Measurements from ENCODE around the gene MAP3K21. TPM values are rescaled to one million over a fixed set of nuclear protein-coding genes. Genes with fewer than 3 reads are reported as not detected.

The MAP3K21 gene
- total and polyA plus RNA-seq, 9 of the 15 experiments (the other 6 are each of a cell fraction or from before 2014, with no cell fraction given) = 0.23 to 0.86 (median 0.49) TPM

DNA sequence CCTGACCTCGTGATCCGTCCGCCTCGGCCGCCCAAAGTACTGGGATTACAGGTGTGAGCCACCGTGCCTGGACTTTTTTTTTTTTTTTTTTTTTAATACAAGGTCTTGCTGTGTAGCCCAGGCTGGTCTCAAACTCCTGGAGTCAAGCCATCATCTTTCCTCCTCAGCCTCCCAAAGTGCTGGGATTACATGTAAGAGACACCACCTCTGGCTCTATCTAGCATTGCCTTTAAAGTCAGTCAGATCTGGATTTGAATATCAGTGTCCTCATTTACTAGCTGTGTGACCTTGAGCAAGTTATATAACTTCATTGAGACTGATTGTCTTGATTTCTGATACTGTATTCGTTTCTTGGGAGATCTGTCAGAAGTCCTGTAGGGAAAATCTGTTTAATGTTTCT, 6.6 kb downstream of the MAP3K21 start:
- BruUV-seq (replicated peaks) = no TSS peak
- no peak overlapping the region for H3K9ac ChIP-seq (ENCODE audit: insufficient read depth in 1 of 2, low read depth in 2 of 2, low read length in 2 of 2)
- no peaks in the 10 kb centered on the region for H3K9me3 ChIP-seq (replicated peaks; ENCODE audit: control insufficient read depth, insufficient read depth, low read depth, low read length)
- no peaks in the 10 kb centered on the region for H3K4me1 ChIP-seq (replicated peaks in 1 of 2; ENCODE audit: control insufficient read depth in 2 of 2, insufficient read depth in 2 of 2, low read length in 2 of 2)
- TF ChIP-seq ZSCAN29 (IDR thresholded peaks at IDR 0.05) = no peak
- TF ChIP-seq EGR1 (conservative IDR thresholded peaks at IDR 0.05) = no peak
- no peak for TF ChIP-seq DIDO1 (tag; IDR thresholded peaks at IDR 0.05; ENCODE audit: low read depth)
- no peak for TF ChIP-seq CBX2 (IDR thresholded peaks at IDR 0.05; ENCODE audit: insufficient read depth, low read length, poor library complexity, severe bottlenecking)
- no peak for TF ChIP-seq NBN (IDR thresholded peaks at IDR 0.05; ENCODE audit: low read depth)
- no peak for TF ChIP-seq ZNF696 (CRISPR knock-in tag; conservative IDR thresholded peaks at IDR 0.05)
- no peak for TF ChIP-seq ETV6 (IDR thresholded peaks at IDR 0.05; ENCODE audit: borderline replicate concordance in 1 of 2, low read depth in 2 of 2, low read length in 1 of 2)
- TF ChIP-seq ETV6 (CRISPR knock-in tag; IDR thresholded peaks at IDR 0.05; ENCODE audit: borderline replicate concordance) = no peak
- TF ChIP-seq LARP7 (IDR thresholded peaks at IDR 0.05) = no peak
- peaks cover 4% of the 10 kb centered on the region; the same call in 1 of the 2 replicates for H4K20me1 ChIP-seq (replicated peaks; ENCODE audit: control insufficient read depth, insufficient read depth, low read length)
- ATAC-seq = no peak
- H3K36me3 ChIP-seq (ENCODE audit: control insufficient read depth, insufficient read depth, low read length) = no peaks in the 10 kb centered on the region
- peaks cover 2 to 5% of the 10 kb centered on the region in 2 experiments; a peak in 2 of 5 replicates for H3K27me3 ChIP-seq (ENCODE audit: control insufficient read depth in 2 of 2, insufficient read depth in 2 of 2, low read length in 2 of 2)
- FAIRE-seq = no peak
- no peak overlapping the region for H3K4me2 ChIP-seq (ENCODE audit: insufficient read depth, low read length)
- ChIA-PET CTCF (ENCODE audit: low intra/inter-chr PET ratio) (no interaction called here), POLR2A (no interaction called here)
- intact Hi-C loops (cut with micrococcal nuclease) = no loop called here
- no peak for DNase-seq (ENCODE audit: extremely low read depth in 1 of 4, low spot score in 3 of 4)
- WGBS (ENCODE audit: insufficient coverage, low coverage, missing lambda C conversion rate) = 0% methylated on average over 6 of the region's 7 CpGs
- no peak overlapping the region for H3K27ac ChIP-seq (ENCODE audit: extremely low read depth, low read depth, low read length)
- no peak overlapping the region for H3K4me3 ChIP-seq
- in situ Hi-C loops (cut with MboI) = no loop called here
- H3K79me2 ChIP-seq (ENCODE audit: control insufficient read depth, insufficient read depth, low read length) = no peaks in the 10 kb centered on the region
- H3K9me1 ChIP-seq (ENCODE audit: control insufficient read depth, insufficient read depth, low read length) = no peaks in the 10 kb centered on the region
- H2AFZ ChIP-seq (ENCODE audit: low read depth, low read length) = no peak overlapping the region
